ENCODE results near the gene LYPLA2. TPM values are rescaled to one million over a fixed set of nuclear protein-coding genes. Genes with fewer than 3 reads are reported as not detected.

The LYPLA2 gene
- polyA plus RNA-seq, 1 experiment = 51.9 TPM

DNA sequence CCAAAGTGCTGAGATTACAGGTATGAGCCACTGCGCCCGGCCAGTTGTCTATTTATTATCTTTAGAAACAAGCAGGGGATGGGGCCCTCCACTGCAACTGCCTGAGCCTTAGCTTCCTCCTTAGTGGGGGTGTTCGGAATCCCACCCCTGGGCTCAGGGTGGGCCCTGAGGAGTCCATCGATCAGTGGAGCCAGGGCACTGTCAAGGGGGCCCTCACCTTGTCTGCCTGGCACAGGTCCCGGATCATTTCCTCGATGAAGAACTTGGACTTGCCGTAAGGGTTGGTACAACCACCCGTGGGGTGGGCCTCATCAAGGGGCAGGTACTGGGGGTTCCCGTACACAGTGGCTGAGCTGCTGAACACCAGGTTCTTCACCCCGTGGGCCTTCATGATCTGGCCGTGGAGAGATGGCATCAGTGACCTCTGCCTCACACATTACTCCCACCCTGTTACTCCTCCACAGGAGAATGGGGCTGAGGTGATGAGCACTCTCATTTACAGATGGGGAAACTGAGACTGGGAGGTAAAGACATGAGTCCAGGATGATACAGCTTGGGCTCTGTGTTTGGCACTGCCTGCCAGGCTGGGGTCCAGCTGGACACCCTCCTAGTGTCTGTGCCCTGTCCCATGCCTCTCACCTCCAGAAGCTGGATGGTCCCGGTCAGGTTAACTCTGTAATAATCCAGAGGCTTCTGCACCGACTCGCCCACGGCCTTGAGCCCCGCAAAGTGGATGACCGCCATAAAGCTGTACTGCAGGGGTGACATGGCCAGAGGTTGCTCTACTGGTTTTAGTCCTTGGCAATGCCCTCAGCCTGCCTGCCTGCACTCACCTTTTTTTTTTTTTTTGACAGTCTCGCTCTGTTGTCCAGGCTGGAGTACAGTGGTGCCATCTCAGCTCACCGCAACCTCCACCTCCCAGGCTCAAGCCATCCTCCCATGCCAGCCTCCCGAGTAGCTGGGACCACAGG, 6.8 kb downstream of the LYPLA2 start:
- Histone ChIP-seq H3K4me3 (ENCODE audit: low read depth, low read length) (no peak overlapping the region), H3K36me3 (ENCODE audit: control insufficient read depth, insufficient read depth, low read length) (peaks cover 15% of the 10 kb centered on the region), H3K27me3 (ENCODE audit: control insufficient read depth, insufficient read depth, low read length) (no peaks in the 10 kb centered on the region)
- ChIA-PET CTCF (interaction anchor here (0.9 to 4.6 kb wide), 5 partner anchors 13 to 230 kb away, joined by 3 to 38 read pairs (median 7); no protein-coding TSS in a partner anchor), POLR2A (no interaction called here)
- TF ChIP-seq, protein P1, sequence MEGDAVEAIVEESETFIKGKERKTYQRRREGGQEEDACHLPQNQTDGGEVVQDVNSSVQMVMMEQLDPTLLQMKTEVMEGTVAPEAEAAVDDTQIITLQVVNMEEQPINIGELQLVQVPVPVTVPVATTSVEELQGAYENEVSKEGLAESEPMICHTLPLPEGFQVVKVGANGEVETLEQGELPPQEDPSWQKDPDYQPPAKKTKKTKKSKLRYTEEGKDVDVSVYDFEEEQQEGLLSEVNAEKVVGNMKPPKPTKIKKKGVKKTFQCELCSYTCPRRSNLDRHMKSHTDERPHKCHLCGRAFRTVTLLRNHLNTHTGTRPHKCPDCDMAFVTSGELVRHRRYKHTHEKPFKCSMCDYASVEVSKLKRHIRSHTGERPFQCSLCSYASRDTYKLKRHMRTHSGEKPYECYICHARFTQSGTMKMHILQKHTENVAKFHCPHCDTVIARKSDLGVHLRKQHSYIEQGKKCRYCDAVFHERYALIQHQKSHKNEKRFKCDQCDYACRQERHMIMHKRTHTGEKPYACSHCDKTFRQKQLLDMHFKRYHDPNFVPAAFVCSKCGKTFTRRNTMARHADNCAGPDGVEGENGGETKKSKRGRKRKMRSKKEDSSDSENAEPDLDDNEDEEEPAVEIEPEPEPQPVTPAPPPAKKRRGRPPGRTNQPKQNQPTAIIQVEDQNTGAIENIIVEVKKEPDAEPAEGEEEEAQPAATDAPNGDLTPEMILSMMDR (IDR thresholded peaks at IDR 0.05; ENCODE audit: insufficient read depth, low read depth, low read length) = no peak
- DNase-seq (ENCODE audit: low read depth) = no peak

DNA sequence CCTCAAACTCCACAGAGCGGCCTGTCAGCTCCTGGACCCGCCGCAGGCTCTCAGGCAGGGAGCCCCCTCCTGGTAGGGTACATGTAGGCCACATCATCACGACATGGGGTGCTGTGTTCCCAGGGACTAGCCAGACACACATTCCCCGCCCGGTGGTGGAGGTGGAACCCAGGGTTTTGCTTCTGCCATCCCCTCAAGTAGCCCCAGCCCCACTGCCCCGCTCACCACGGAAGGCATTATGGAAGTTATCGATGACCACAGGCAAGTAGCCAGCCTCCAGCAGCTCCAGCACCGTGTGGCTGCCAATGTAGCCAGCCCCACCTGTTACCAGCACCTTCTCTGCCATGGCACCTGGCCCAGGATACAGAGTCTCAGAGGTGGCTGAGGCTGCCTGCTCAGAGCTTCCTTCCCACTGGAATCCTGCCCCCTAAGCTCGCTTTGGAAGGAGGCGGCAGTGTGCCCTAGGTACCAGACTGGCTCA, 7.8 kb downstream of the LYPLA2 start:
- POLR2A ChIA-PET = no interaction called here
- CTCF ChIA-PET = interaction anchor here (0.9 to 4.6 kb wide), 5 partner anchors 10 to 229 kb away, joined by 3 to 38 read pairs (median 4); no protein-coding TSS in a partner anchor
- H3K36me3 ChIP-seq (ENCODE audit: control insufficient read depth, insufficient read depth, low read length) = peaks cover 12% of the 10 kb centered on the region

DNA sequence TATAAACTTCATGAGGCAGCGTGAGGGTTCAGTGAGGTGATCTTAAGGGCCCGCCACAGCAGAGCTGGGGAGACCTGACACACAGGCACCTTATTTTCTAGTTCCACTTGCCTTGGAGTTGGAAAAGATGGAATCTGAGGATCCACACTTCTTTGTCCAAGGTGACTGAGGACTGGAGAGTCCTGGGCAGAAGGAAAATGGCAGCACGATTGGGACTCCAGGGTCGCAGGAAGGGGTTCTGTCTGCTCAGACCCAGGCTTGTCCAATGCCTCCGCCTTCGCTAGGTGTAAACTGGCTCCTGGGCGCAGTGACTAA, 8.3 kb downstream of the LYPLA2 start:
- POLR2A ChIA-PET = interaction anchor here (0.5 kb wide), 1 partner anchor 105 kb away, joined by 3 read pairs; no protein-coding TSS in a partner anchor
- no peak overlapping the region; the same call in 1 of the 2 replicates for H3K4me3 ChIP-seq (ENCODE audit: low read depth, low read length)
- TF ChIP-seq, protein P1 (IDR thresholded peaks at IDR 0.05; ENCODE audit: insufficient read depth, low read depth, low read length) = no peak
- CTCF ChIA-PET = interaction anchor here (1.1 to 4.6 kb wide), 4 partner anchors 11 to 28 kb away, joined by 3 to 38 read pairs (median 7); no protein-coding TSS in a partner anchor
- DNase-seq (ENCODE audit: low read depth) = no peak
- H3K36me3 ChIP-seq (ENCODE audit: control insufficient read depth, insufficient read depth, low read length) = peaks cover 11% of the 10 kb centered on the region
- H3K27me3 ChIP-seq (ENCODE audit: control insufficient read depth, insufficient read depth, low read length) = no peaks in the 10 kb centered on the region

More for the DNA sequence above, 7.8 kb downstream of the LYPLA2 start:
- TF ChIP-seq, protein P1 (IDR thresholded peaks at IDR 0.05; ENCODE audit: insufficient read depth, low read depth, low read length) = peak; percentile 14; the same call in 1 of the 2 replicates
- Histone ChIP-seq H3K4me3 (ENCODE audit: low read depth, low read length) (no peak overlapping the region), H3K27me3 (ENCODE audit: control insufficient read depth, insufficient read depth, low read length) (no peaks in the 10 kb centered on the region)
- DNase-seq (ENCODE audit: low read depth) = no peak

DNA sequence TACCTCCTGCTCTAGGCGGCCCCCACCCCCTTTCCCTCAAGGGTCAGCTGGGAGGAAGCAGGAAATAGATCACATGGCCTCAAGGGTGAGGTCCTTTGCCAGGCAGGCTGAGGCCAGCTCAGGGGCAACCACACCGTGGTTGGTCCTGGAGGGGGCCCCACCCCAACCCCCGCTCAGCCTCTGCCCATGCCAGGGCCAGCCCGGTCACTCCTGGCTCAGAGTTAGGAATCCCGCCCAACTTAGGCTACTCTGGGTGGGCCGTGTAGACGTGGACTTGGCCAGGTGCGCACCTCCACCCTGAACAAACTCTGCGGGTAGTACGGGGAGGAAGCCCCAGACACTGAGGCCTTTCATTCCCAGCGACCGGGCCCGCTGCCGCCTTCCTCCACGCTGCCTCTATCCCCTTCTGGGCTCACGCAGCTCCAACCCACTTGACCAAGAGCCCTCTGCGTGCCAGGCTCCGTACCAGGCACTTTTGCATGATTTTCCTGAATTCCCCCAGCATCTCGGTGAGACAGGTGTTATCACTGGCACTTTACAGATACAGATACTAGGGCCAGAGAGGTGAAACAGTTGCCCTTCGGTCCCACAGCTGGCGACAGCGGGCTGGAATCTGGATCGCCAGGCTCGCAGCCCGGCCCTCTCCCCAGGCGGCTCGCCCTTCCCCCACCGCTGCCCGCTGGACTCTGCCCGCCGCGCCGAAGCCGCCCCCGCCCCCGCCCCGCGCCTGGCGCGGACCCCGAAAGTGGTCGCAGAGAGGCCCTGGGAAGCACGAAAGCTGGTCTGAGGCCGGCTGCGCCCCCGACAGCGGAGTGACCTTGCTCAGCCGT, 8.8 kb downstream of the LYPLA2 start:
- CTCF ChIA-PET = interaction anchor here (1.1 to 4.6 kb wide), 6 partner anchors 11 to 117 kb away, joined by 3 to 38 read pairs (median 8); no protein-coding TSS in a partner anchor
- TF ChIP-seq, protein P1 (IDR thresholded peaks at IDR 0.05; ENCODE audit: insufficient read depth, low read depth, low read length) = no peak
- POLR2A ChIA-PET = interaction anchor here (0.5 kb wide), 1 partner anchor 105 kb away, joined by 3 read pairs; no protein-coding TSS in a partner anchor
- peak overlapping the region; percentile 75 for H3K4me3 ChIP-seq (ENCODE audit: low read depth, low read length)
- peaks cover 6% of the 10 kb centered on the region for H3K36me3 ChIP-seq (ENCODE audit: control insufficient read depth, insufficient read depth, low read length)
- H3K27me3 ChIP-seq (ENCODE audit: control insufficient read depth, insufficient read depth, low read length) = no peaks in the 10 kb centered on the region
- DNase-seq (ENCODE audit: low read depth) = no peak
